Measurements from ENCODE around the gene RAB3GAP1.

The RAB3GAP1 gene

GRCh38 chr2:135144343-135144742 is 92.3 kb downstream of the RAB3GAP1 start:
- DNase-seq (ENCODE audit: low read depth): no peak
- H3K4me3 ChIP-seq (ENCODE audit: low read depth, low read length): no peak overlapping the region
- TF ChIP-seq CTCF (IDR thresholded peaks at IDR 0.05; ENCODE audit: low read depth, low read length, missing control alignments): no peak

- no peak overlapping the region for H3K4me3 ChIP-seq (ENCODE audit: low read depth, low read length)
- no peak for DNase-seq (ENCODE audit: low read depth)
- no peak for TF ChIP-seq CTCF (IDR thresholded peaks at IDR 0.05; ENCODE audit: low read depth, low read length, missing control alignments)
Observed at GRCh38 chr2:135149251-135149650, 97.2 kb downstream of the RAB3GAP1 start.

- DNase-seq (ENCODE audit: low read depth): no peak
- H3K4me3 ChIP-seq (ENCODE audit: low read depth, low read length): no peak overlapping the region
- no peak for TF ChIP-seq CTCF (IDR thresholded peaks at IDR 0.05; ENCODE audit: low read depth, low read length, missing control alignments)
Observed at GRCh38 chr2:135150725-135151124, 98.6 kb downstream of the RAB3GAP1 start.

GRCh38 chr2:135151615-135152014 is 99.5 kb downstream of the RAB3GAP1 start:
- no peak for TF ChIP-seq CTCF (IDR thresholded peaks at IDR 0.05; ENCODE audit: low read depth, low read length, missing control alignments)
- no peak overlapping the region for H3K4me3 ChIP-seq (ENCODE audit: low read depth, low read length)
- DNase-seq (ENCODE audit: low read depth): no peak

- DNase-seq (ENCODE audit: low read depth): no peak
- no peak overlapping the region for H3K4me3 ChIP-seq (ENCODE audit: low read depth, low read length)
- no peak for TF ChIP-seq CTCF (IDR thresholded peaks at IDR 0.05; ENCODE audit: low read depth, low read length, missing control alignments)
Observed at GRCh38 chr2:135152361-135152760, 100.3 kb downstream of the RAB3GAP1 start.

GRCh38 chr2:135154962-135155361 is 102.9 kb downstream of the RAB3GAP1 start:
- H3K4me3 ChIP-seq (ENCODE audit: low read depth, low read length): no peak overlapping the region
- no peak for DNase-seq (ENCODE audit: low read depth)
- TF ChIP-seq CTCF (IDR thresholded peaks at IDR 0.05; ENCODE audit: low read depth, low read length, missing control alignments): no peak

- no peak for DNase-seq (ENCODE audit: low read depth)
- no peak overlapping the region for H3K4me3 ChIP-seq (ENCODE audit: low read depth, low read length)
- TF ChIP-seq CTCF (IDR thresholded peaks at IDR 0.05; ENCODE audit: low read depth, low read length, missing control alignments): no peak
Observed at GRCh38 chr2:135157856-135158255, 105.8 kb downstream of the RAB3GAP1 start.
